LHCN-M2 (cell line): ENCODE data around the gene MAP3K13. TPM values are rescaled to one million over a fixed set of nuclear protein-coding genes. Genes with fewer than 3 reads are reported as not detected.
"Not testable (repeated sequence)": the region's sequence is repeated elsewhere in the genome, so short reads cannot be mapped to it uniquely, and the experiment has no call there.

Source experiments
- DNase-seq: peaks from one replicate; pipeline ENCODE4 v3.0.0-alpha.2; 2012; ENCODE audit warnings: low read depth
- total RNA-seq: library from RNA; depleted of rRNA; stranded (reverse); fragments of >200 nt; gene quantifications from 2 replicates; pipeline ENCODE4 v1.2.3, GENCODE V29; 2014

The MAP3K13 gene
- total RNA-seq, 1 experiment from 2014 or later, result 18.6 TPM

GRCh38 chr3:185444329-185444728 is 81.4 kb downstream of the MAP3K13 start:
- DNase-seq, result no peak

- no peak for DNase-seq
These were observed 85.2 kb downstream of the MAP3K13 start for GRCh38 chr3:185448107-185448506.

- DNase-seq, result not testable (repeated sequence)
These were observed 88.5 kb downstream of the MAP3K13 start for GRCh38 chr3:185451432-185451831.

- DNase-seq, result no peak
These were observed 94.4 kb downstream of the MAP3K13 start for GRCh38 chr3:185457376-185457775.

- DNase-seq, result no peak
These were observed 97.4 kb downstream of the MAP3K13 start for GRCh38 chr3:185460309-185460708.

GRCh38 chr3:185460719-185461350 is 97.9 kb downstream of the MAP3K13 start:
- peak; percentile 13 for DNase-seq

GRCh38 chr3:185465471-185465870 is 102.5 kb downstream of the MAP3K13 start:
- DNase-seq, result no peak

GRCh38 chr3:185466123-185466522 is 103.2 kb downstream of the MAP3K13 start:
- DNase-seq, result not testable (repeated sequence)

- no peak for DNase-seq
These were observed 106.6 kb downstream of the MAP3K13 start for GRCh38 chr3:185469542-185469941.

GRCh38 chr3:185470323-185470722 is 107.4 kb downstream of the MAP3K13 start:
- no peak for DNase-seq

- no peak for DNase-seq
These were observed 110.4 kb downstream of the MAP3K13 start for GRCh38 chr3:185473290-185473815.

GRCh38 chr3:185474922-185475321 is 112.0 kb downstream of the MAP3K13 start:
- not testable (repeated sequence) for DNase-seq

GRCh38 chr3:185477316-185477715 is 114.4 kb downstream of the MAP3K13 start:
- no peak for DNase-seq

GRCh38 chr3:185479373-185479945 is 116.5 kb downstream of the MAP3K13 start:
- DNase-seq, result no peak

- no peak for DNase-seq
These were observed 121.4 kb downstream of the MAP3K13 start for GRCh38 chr3:185484296-185484695.

- DNase-seq, result no peak
These were observed 123.5 kb downstream of the MAP3K13 start for GRCh38 chr3:185486394-185486793.

- DNase-seq, result no peak
These were observed 125.5 kb downstream of the MAP3K13 start for GRCh38 chr3:185488465-185488864.

- no peak for DNase-seq
These were observed 126.5 kb downstream of the MAP3K13 start for GRCh38 chr3:185489462-185489861.

- DNase-seq, result no peak
These were observed 127.3 kb downstream of the MAP3K13 start for GRCh38 chr3:185490241-185490640.

GRCh38 chr3:185498503-185499396 is 135.8 kb downstream of the MAP3K13 start, which contains the start of gene TMEM41A:
Gene TMEM41A (minus strand): TSS chr3:185499035. CDS start chr3:185498961, 74 bp downstream.
- DNase-seq, result peak; percentile 86

GRCh38 chr3:185502987-185503386 is 140.1 kb downstream of the MAP3K13 start:
- DNase-seq, result no peak

GRCh38 chr3:185503521-185503920 is 140.6 kb downstream of the MAP3K13 start:
- no peak for DNase-seq
